ENCODE data around the gene DUSP7. TPM values are rescaled to one million over a fixed set of nuclear protein-coding genes. Genes with fewer than 3 reads are reported as not detected.

DUSP7 gene
- total RNA-seq, 1 donor from 2014 or later: 9.5 TPM

DNA sequence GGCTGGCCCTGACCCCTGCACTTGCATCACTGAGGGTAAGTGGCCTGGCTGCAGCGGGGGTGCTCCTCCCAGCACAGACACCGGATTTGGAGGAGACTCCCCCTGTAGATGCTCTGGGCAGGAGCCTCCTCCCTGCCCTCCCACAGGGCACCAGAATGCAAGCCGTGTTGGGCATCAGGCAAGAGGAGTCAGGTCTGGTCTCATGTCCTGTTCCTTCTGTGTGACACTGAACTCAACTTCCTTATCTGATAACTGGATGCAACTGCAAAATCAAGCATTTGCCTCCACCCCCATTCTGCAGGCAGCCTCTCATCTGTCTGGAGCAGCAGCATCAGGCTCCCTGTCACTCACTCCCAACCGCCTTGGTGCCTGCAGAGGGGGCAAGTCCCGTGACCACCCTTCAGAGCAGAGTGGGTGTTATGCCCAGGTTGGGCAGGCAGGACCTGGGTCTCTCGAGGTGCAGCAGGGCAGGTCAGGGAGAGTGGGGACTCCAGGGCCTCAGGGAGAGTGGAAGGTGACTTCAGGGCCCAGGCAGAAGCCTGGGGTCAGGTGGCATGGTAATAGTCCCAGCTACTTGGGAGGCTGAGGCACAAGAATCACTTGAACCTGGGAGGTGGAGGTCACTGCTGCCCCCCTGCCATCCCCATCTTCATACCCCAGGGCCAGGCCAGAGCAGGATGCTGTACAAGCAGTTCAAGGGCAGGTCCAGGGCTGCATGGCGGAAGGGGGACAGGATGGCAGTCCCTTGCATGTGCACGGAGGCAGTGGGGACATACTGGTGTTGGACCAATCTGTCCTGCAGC is 50.2 kb downstream of the DUSP7 start:
- Mint-ChIP-seq H3K27me3 (ENCODE audit: unreplicated experiment) (peaks cover 6% of the 10 kb centered on the region), H3K4me3 (ENCODE audit: unreplicated experiment) (no peak overlapping the region), H3K27ac (ENCODE audit: unreplicated experiment) (no peak overlapping the region), H3K9me3 (ENCODE audit: unreplicated experiment) (peaks cover 1% of the 10 kb centered on the region), H3K36me3 (ENCODE audit: unreplicated experiment) (no peaks in the 10 kb centered on the region), H3K4me1 (ENCODE audit: low read depth, unreplicated experiment) (peaks cover 10% of the 10 kb centered on the region)
- TF ChIP-seq, protein P1, sequence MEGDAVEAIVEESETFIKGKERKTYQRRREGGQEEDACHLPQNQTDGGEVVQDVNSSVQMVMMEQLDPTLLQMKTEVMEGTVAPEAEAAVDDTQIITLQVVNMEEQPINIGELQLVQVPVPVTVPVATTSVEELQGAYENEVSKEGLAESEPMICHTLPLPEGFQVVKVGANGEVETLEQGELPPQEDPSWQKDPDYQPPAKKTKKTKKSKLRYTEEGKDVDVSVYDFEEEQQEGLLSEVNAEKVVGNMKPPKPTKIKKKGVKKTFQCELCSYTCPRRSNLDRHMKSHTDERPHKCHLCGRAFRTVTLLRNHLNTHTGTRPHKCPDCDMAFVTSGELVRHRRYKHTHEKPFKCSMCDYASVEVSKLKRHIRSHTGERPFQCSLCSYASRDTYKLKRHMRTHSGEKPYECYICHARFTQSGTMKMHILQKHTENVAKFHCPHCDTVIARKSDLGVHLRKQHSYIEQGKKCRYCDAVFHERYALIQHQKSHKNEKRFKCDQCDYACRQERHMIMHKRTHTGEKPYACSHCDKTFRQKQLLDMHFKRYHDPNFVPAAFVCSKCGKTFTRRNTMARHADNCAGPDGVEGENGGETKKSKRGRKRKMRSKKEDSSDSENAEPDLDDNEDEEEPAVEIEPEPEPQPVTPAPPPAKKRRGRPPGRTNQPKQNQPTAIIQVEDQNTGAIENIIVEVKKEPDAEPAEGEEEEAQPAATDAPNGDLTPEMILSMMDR (IDR thresholded peaks at IDR 0.05; ENCODE audit: partially characterized antibody, unreplicated experiment): no peak
- DNase-seq: no peak

DNA sequence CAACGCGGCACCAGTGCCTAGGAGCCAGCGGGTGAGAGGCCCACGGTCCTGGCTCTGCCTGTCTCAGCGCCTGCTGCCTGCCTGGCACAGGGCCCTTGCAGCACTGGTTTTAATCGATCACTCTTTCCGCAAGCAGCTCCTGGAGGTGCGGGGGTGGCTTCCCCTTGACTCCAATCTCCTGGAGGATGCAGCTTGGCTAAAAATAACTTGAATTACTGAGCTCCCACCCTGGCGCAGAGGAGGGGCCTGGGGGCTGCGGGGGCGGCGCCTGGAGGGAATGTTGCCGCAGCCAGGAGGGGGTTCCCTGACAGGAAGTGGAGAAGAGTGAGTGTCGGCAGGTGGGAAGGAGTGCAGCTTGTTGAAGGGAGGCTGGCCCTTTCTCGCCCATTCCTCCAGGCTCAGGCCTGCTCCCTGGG is 50.8 kb downstream of the DUSP7 start:
- Mint-ChIP-seq H3K4me3 (ENCODE audit: unreplicated experiment) (no peak overlapping the region), H3K27ac (ENCODE audit: unreplicated experiment) (no peak overlapping the region), H3K4me1 (ENCODE audit: low read depth, unreplicated experiment) (peaks cover 10% of the 10 kb centered on the region), H3K9me3 (ENCODE audit: unreplicated experiment) (peaks cover 1% of the 10 kb centered on the region), H3K27me3 (ENCODE audit: unreplicated experiment) (peaks cover 6% of the 10 kb centered on the region), H3K36me3 (ENCODE audit: unreplicated experiment) (no peaks in the 10 kb centered on the region)
- TF ChIP-seq, protein P1 (IDR thresholded peaks at IDR 0.05; ENCODE audit: partially characterized antibody, unreplicated experiment): no peak
- DNase-seq: no peak

DNA sequence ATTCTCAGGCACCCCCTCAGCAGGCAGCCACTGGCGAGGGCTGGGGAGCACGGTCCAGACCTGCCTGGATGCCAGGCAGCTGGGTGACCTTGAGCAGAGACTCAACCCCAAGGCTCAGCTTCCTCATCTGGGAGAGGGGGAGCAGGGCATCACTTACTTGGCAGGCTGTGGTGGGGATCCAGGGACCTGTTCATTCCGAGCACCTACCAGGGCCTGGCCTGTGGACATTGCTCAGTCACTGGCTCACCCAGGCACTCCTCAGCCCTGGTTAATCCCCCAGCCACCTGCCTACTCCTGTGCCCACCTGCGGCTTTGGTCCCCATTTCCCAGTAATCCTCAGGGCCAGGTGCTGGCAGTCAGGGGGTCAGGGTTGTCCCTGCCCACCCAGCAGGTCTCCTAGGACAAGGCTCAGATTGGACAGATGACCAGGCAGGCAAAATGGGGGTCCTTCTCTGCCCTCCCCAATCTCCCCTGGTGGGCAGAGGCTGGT is 51.4 kb downstream of the DUSP7 start:
- no peak for DNase-seq
- TF ChIP-seq, protein P1 (IDR thresholded peaks at IDR 0.05; ENCODE audit: partially characterized antibody, unreplicated experiment): no peak
- Mint-ChIP-seq H3K27ac (ENCODE audit: unreplicated experiment) (no peak overlapping the region), H3K9me3 (ENCODE audit: unreplicated experiment) (peaks cover 5% of the 10 kb centered on the region), H3K36me3 (ENCODE audit: unreplicated experiment) (no peaks in the 10 kb centered on the region), H3K4me3 (ENCODE audit: unreplicated experiment) (no peak overlapping the region), H3K27me3 (ENCODE audit: unreplicated experiment) (peaks cover 3% of the 10 kb centered on the region), H3K4me1 (ENCODE audit: low read depth, unreplicated experiment) (peaks cover 10% of the 10 kb centered on the region)

DNA sequence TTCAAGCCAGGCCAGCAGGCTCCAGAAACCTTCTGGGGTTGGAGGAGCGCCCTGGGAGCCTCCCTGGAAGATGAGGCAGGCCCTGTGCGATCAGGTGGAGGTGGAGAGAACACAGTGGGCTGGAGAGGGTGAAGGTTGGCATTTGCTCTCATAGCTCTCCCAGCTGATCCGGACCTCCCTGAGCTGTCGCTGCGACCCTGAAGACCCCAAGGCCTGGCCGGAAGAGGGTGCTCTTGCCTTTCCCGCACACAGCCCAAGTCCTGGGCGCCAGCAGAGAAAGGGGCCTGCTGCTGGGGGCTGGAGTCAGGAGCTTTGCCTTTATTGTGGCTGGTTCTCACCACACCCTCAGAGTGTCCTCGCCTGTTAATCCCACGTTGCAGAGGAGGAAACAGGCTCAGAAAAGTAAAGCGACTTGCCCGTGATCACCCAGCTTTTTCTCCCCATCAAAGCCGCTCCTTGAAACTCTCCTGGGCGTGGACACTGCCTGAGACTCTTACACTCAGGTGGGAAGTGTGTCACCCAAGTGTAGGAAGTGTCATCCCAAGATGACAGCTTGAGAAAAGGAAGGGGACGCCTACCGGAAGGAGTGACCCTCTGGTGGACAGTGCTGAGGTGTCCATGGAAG is 52.1 kb downstream of the DUSP7 start:
- Mint-ChIP-seq H3K27ac (ENCODE audit: unreplicated experiment) (no peak overlapping the region), H3K4me3 (ENCODE audit: unreplicated experiment) (no peak overlapping the region), H3K4me1 (ENCODE audit: low read depth, unreplicated experiment) (peaks cover 10% of the 10 kb centered on the region), H3K9me3 (ENCODE audit: unreplicated experiment) (peaks cover 5% of the 10 kb centered on the region), H3K27me3 (ENCODE audit: unreplicated experiment) (peaks cover 3% of the 10 kb centered on the region), H3K36me3 (ENCODE audit: unreplicated experiment) (no peaks in the 10 kb centered on the region)
- TF ChIP-seq, protein P1 (IDR thresholded peaks at IDR 0.05; ENCODE audit: partially characterized antibody, unreplicated experiment): peak; percentile 27
- peak; percentile 81 for DNase-seq

DNA sequence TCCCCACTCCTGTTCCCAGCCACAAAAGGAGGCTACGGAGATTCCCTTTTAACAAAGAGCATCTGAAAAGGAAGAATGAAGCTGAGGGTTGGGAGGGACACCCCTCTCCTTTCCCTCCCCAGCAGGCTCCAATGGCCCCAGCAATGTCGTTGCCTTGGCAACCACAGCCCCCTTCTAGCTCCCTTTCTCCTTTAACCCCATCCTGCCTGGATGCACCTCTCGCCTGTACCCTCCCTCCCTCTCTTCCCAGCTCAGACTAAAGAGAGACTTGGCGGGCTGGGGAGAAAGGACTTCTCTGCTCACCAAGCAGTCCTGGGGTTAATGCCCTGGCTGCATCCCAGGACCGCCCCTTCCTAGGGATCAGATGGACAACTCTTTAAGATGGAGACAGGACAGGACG is 53.6 kb downstream of the DUSP7 start:
- peaks cover 3% of the 10 kb centered on the region for H3K27me3 Mint-ChIP-seq (ENCODE audit: unreplicated experiment)
- DNase-seq: no peak
- no peak overlapping the region for H3K4me3 Mint-ChIP-seq (ENCODE audit: unreplicated experiment)
- TF ChIP-seq, protein P1 (IDR thresholded peaks at IDR 0.05; ENCODE audit: partially characterized antibody, unreplicated experiment): no peak
- peaks cover 5% of the 10 kb centered on the region for H3K9me3 Mint-ChIP-seq (ENCODE audit: unreplicated experiment)
- no peak overlapping the region for H3K27ac Mint-ChIP-seq (ENCODE audit: unreplicated experiment)
- no peaks in the 10 kb centered on the region for H3K36me3 Mint-ChIP-seq (ENCODE audit: unreplicated experiment)
- peaks cover 10% of the 10 kb centered on the region for H3K4me1 Mint-ChIP-seq (ENCODE audit: low read depth, unreplicated experiment)
